ENCODE data around the gene COL5A1.

COL5A1 gene

GRCh38 chr9:134832471-134832870 is 190.9 kb downstream of the COL5A1 start:
- Histone ChIP-seq H3K9ac (ENCODE audit: low read length) (no peak overlapping the region), H3K18ac (ENCODE audit: low read length) (no peak overlapping the region), H3K79me1 (ENCODE audit: low read length) (no peaks in the 10 kb centered on the region), H4K5ac (ENCODE audit: low read length) (no peak overlapping the region), H3K27me3 (ENCODE audit: insufficient read depth, low read length, poor library complexity) (no peaks in the 10 kb centered on the region), H3K23ac (ENCODE audit: low read length) (no peak overlapping the region), H2BK15ac (replicated peaks; ENCODE audit: low read depth) (no peak overlapping the region), H2AK5ac (ENCODE audit: low read length) (no peak overlapping the region), H2BK5ac (ENCODE audit: low read length) (no peak overlapping the region), H3K56ac (ENCODE audit: low read length) (no peak overlapping the region), H3K4me3 (ENCODE audit: low read length) (no peak overlapping the region), H3K36me3 (ENCODE audit: control insufficient read depth, insufficient read depth, low read length) (peaks cover 15% of the 10 kb centered on the region), H3K4me1 (ENCODE audit: control insufficient read depth, low read depth, low read length) (no peaks in the 10 kb centered on the region), H3K4me2 (ENCODE audit: low read length) (no peak overlapping the region), H3K79me2 (ENCODE audit: control insufficient read depth, insufficient read depth, low read length) (no peaks in the 10 kb centered on the region), H4K8ac (ENCODE audit: low read depth, low read length) (no peak overlapping the region), H3K4ac (ENCODE audit: low read depth, low read length) (no peak overlapping the region), H2BK120ac (ENCODE audit: low read depth, low read length) (no peak overlapping the region), H3K27ac (ENCODE audit: low read depth, low read length) (no peak overlapping the region)
- no CpG with 5 or more reads among the region's 19 CpGs for WGBS (ENCODE audit: extremely low coverage, insufficient coverage, low lambda C conversion rate)
- DNase-seq: no peak

DNA sequence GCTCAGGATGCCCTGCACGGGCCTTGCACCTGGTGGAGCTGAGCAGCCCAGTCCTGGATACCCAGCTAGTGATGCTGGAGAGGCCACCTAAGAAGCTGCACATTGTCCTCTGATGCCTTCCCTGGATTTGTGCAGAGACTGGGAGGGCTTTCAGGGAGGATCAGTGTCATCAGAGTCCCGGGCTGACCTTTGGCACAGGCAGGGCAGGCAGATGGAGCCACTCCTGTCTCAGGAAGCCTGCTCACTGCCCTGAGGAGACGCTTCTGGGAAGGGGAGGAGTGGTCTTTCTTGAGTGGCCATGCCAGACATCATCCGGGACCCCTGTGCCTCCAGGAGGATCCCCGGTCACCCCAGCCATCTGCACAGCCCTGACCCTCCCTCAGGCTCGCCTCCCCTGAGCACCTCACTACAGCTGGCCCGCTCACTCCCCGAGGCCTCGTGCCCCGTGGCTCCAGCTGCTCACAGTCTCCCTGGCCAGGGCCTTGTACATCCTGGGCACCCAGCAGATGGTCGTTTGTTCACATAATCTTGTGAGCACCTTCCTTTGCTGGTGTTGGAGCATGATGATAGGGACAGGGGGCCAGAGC is 191.8 kb downstream of the COL5A1 start:
- Histone ChIP-seq H3K9ac (ENCODE audit: low read length) (no peak overlapping the region), H3K23ac (ENCODE audit: low read length) (no peak overlapping the region), H3K79me2 (ENCODE audit: control insufficient read depth, insufficient read depth, low read length) (no peaks in the 10 kb centered on the region), H3K4me2 (ENCODE audit: low read length) (no peak overlapping the region), H3K4ac (ENCODE audit: low read depth, low read length) (no peak overlapping the region), H3K79me1 (ENCODE audit: low read length) (no peaks in the 10 kb centered on the region), H2BK5ac (ENCODE audit: low read length) (no peak overlapping the region), H3K4me1 (ENCODE audit: control insufficient read depth, low read depth, low read length) (no peaks in the 10 kb centered on the region), H3K4me3 (ENCODE audit: low read length) (no peak overlapping the region), H2AK5ac (ENCODE audit: low read length) (no peak overlapping the region), H3K27me3 (ENCODE audit: insufficient read depth, low read length, poor library complexity) (no peaks in the 10 kb centered on the region), H3K27ac (ENCODE audit: low read depth, low read length) (no peak overlapping the region), H3K56ac (ENCODE audit: low read length) (no peak overlapping the region), H4K8ac (ENCODE audit: low read depth, low read length) (no peak overlapping the region), H2BK15ac (replicated peaks; ENCODE audit: low read depth) (no peak overlapping the region), H3K36me3 (ENCODE audit: control insufficient read depth, insufficient read depth, low read length) (peaks cover 14% of the 10 kb centered on the region), H4K5ac (ENCODE audit: low read length) (no peak overlapping the region), H3K18ac (ENCODE audit: low read length) (no peak overlapping the region), H2BK120ac (ENCODE audit: low read depth, low read length) (no peak overlapping the region)
- no CpG with 5 or more reads among the region's 11 CpGs for WGBS (ENCODE audit: extremely low coverage, insufficient coverage, low lambda C conversion rate)
- DNase-seq: no peak

GRCh38 chr9:134834217-134834956 is 192.8 kb downstream of the COL5A1 start:
- Histone ChIP-seq H3K4me2 (ENCODE audit: low read length) (no peak overlapping the region), H3K4me3 (ENCODE audit: low read length) (no peak overlapping the region), H3K4me1 (ENCODE audit: control insufficient read depth, low read depth, low read length) (no peaks in the 10 kb centered on the region), H2BK120ac (ENCODE audit: low read depth, low read length) (no peak overlapping the region), H3K27ac (ENCODE audit: low read depth, low read length) (no peak overlapping the region), H2BK15ac (replicated peaks; ENCODE audit: low read depth) (no peak overlapping the region), H3K4ac (ENCODE audit: low read depth, low read length) (no peak overlapping the region), H2AK5ac (ENCODE audit: low read length) (no peak overlapping the region), H4K8ac (ENCODE audit: low read depth, low read length) (no peak overlapping the region), H3K18ac (ENCODE audit: low read length) (no peak overlapping the region), H4K5ac (ENCODE audit: low read length) (no peak overlapping the region), H3K36me3 (ENCODE audit: control insufficient read depth, insufficient read depth, low read length) (peaks cover 9% of the 10 kb centered on the region), H3K79me2 (ENCODE audit: control insufficient read depth, insufficient read depth, low read length) (no peaks in the 10 kb centered on the region), H3K23ac (ENCODE audit: low read length) (no peak overlapping the region), H3K79me1 (ENCODE audit: low read length) (no peaks in the 10 kb centered on the region), H3K9ac (ENCODE audit: low read length) (no peak overlapping the region), H3K56ac (ENCODE audit: low read length) (no peak overlapping the region), H2BK5ac (ENCODE audit: low read length) (no peak overlapping the region), H3K27me3 (ENCODE audit: insufficient read depth, low read length, poor library complexity) (no peaks in the 10 kb centered on the region)
- WGBS (ENCODE audit: extremely low coverage, insufficient coverage, low lambda C conversion rate): no CpG with 5 or more reads among the region's 20 CpGs
- DNase-seq: no peak

- no peaks in the 10 kb centered on the region for H3K79me2 ChIP-seq (ENCODE audit: control insufficient read depth, insufficient read depth, low read length)
- H2BK15ac ChIP-seq (replicated peaks; ENCODE audit: low read depth): no peak overlapping the region
- no peak overlapping the region for H2AK5ac ChIP-seq (ENCODE audit: low read length)
- H3K18ac ChIP-seq (ENCODE audit: low read length): no peak overlapping the region
- no peak overlapping the region for H2BK5ac ChIP-seq (ENCODE audit: low read length)
- no peak overlapping the region for H3K4me2 ChIP-seq (ENCODE audit: low read length)
- H2BK120ac ChIP-seq (ENCODE audit: low read depth, low read length): no peak overlapping the region
- no peaks in the 10 kb centered on the region for H3K27me3 ChIP-seq (ENCODE audit: insufficient read depth, low read length, poor library complexity)
- no peak overlapping the region for H3K9ac ChIP-seq (ENCODE audit: low read length)
- H3K36me3 ChIP-seq (ENCODE audit: control insufficient read depth, insufficient read depth, low read length): peaks cover 9% of the 10 kb centered on the region
- no peak overlapping the region for H3K4me3 ChIP-seq (ENCODE audit: low read length)
- no peak overlapping the region for H3K27ac ChIP-seq (ENCODE audit: low read depth, low read length)
- DNase-seq: no peak
- no peaks in the 10 kb centered on the region for H3K4me1 ChIP-seq (ENCODE audit: control insufficient read depth, low read depth, low read length)
- no peak overlapping the region for H4K8ac ChIP-seq (ENCODE audit: low read depth, low read length)
- no peak overlapping the region for H3K23ac ChIP-seq (ENCODE audit: low read length)
- H4K5ac ChIP-seq (ENCODE audit: low read length): no peak overlapping the region
- no peak overlapping the region for H3K56ac ChIP-seq (ENCODE audit: low read length)
- no peak overlapping the region for H3K4ac ChIP-seq (ENCODE audit: low read depth, low read length)
- no peaks in the 10 kb centered on the region for H3K79me1 ChIP-seq (ENCODE audit: low read length)
- no CpG with 5 or more reads among the region's 25 CpGs for WGBS (ENCODE audit: extremely low coverage, insufficient coverage, low lambda C conversion rate)
These were observed 193.4 kb downstream of the COL5A1 start for GRCh38 chr9:134834957-134835419.

DNA sequence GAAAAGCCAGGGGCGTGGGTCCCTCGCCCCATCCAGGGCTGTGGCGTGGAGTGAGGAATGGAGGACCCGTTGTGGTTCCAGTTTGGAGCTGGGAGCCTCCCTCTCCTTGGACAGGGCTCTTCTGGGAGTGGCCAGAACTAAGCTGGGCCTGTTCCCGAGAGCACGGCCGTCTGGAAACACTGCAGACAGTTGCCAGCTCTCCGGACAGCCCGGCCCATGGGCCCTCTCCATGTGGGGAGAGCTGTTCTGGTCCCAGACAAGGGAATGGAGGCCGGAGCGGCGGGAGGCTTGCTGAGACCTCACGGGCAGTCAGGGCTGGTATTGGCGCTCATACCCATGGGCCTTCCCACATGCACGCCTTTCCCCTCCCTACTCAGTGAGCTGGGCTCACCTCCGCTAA is 193.8 kb downstream of the COL5A1 start:
- H3K27ac ChIP-seq (ENCODE audit: low read depth, low read length): no peak overlapping the region
- H3K4me3 ChIP-seq (ENCODE audit: low read length): no peak overlapping the region
- H3K4ac ChIP-seq (ENCODE audit: low read depth, low read length): no peak overlapping the region
- no peak for DNase-seq
- no peak overlapping the region for H4K8ac ChIP-seq (ENCODE audit: low read depth, low read length)
- no peak overlapping the region for H3K9ac ChIP-seq (ENCODE audit: low read length)
- no peak overlapping the region for H2AK5ac ChIP-seq (ENCODE audit: low read length)
- H3K56ac ChIP-seq (ENCODE audit: low read length): no peak overlapping the region
- no peak overlapping the region for H2BK15ac ChIP-seq (replicated peaks; ENCODE audit: low read depth)
- no peaks in the 10 kb centered on the region for H3K79me1 ChIP-seq (ENCODE audit: low read length)
- no peaks in the 10 kb centered on the region for H3K27me3 ChIP-seq (ENCODE audit: insufficient read depth, low read length, poor library complexity)
- H2BK5ac ChIP-seq (ENCODE audit: low read length): no peak overlapping the region
- no peak overlapping the region for H4K5ac ChIP-seq (ENCODE audit: low read length)
- H2BK120ac ChIP-seq (ENCODE audit: low read depth, low read length): no peak overlapping the region
- H3K36me3 ChIP-seq (ENCODE audit: control insufficient read depth, insufficient read depth, low read length): peaks cover 10% of the 10 kb centered on the region
- no peaks in the 10 kb centered on the region for H3K79me2 ChIP-seq (ENCODE audit: control insufficient read depth, insufficient read depth, low read length)
- WGBS (ENCODE audit: extremely low coverage, insufficient coverage, low lambda C conversion rate): no CpG with 5 or more reads among the region's 16 CpGs
- no peak overlapping the region for H3K18ac ChIP-seq (ENCODE audit: low read length)
- H3K23ac ChIP-seq (ENCODE audit: low read length): no peak overlapping the region
- H3K4me1 ChIP-seq (ENCODE audit: control insufficient read depth, low read depth, low read length): no peaks in the 10 kb centered on the region
- H3K4me2 ChIP-seq (ENCODE audit: low read length): no peak overlapping the region
